EL (cell line): ENCODE data around the gene GIMAP5.

Source experiments
- DNase-seq: peaks from one replicate; pipeline ENCODE4 v3.0.0-alpha.2; 2016

GIMAP5 gene

GRCh38 chr7:150778014-150778737, 41.0 kb downstream of the GIMAP5 start:
- DNase-seq = no peak

- peak; percentile 58 for DNase-seq
Measured at GRCh38 chr7:150778738-150779301, 41.6 kb downstream of the GIMAP5 start.

- DNase-seq = no peak
Measured at GRCh38 chr7:150780292-150780691, 43.1 kb downstream of the GIMAP5 start.

- peak; percentile 3 for DNase-seq
Measured at GRCh38 chr7:150781103-150781502, 43.9 kb downstream of the GIMAP5 start.

GRCh38 chr7:150781961-150782360, 44.7 kb downstream of the GIMAP5 start:
- DNase-seq = no peak

- DNase-seq = no peak
Measured at GRCh38 chr7:150784120-150784736, 47.0 kb downstream of the GIMAP5 start.

- DNase-seq = no peak
Measured at GRCh38 chr7:150784954-150785353, 47.7 kb downstream of the GIMAP5 start.

- DNase-seq = no peak
Measured at GRCh38 chr7:150787321-150788281, 50.4 kb downstream of the GIMAP5 start.

- DNase-seq = peak; percentile 6
Measured at GRCh38 chr7:150788474-150789269, 51.5 kb downstream of the GIMAP5 start.

GRCh38 chr7:150790416-150791075, 53.3 kb downstream of the GIMAP5 start:
- no peak for DNase-seq

GRCh38 chr7:150791304-150791703, 54.1 kb downstream of the GIMAP5 start:
- DNase-seq = no peak

GRCh38 chr7:150791746-150792452, 54.7 kb downstream of the GIMAP5 start:
- DNase-seq = no peak
